ENCODE results near the gene TP53TG3D. TPM values are rescaled to one million over a fixed set of nuclear protein-coding genes. Genes with fewer than 3 reads are reported as not detected.
"Not testable (repeated sequence)": the region's sequence is repeated elsewhere in the genome, so short reads cannot be mapped to it uniquely, and the experiment has no call there.

The TP53TG3D gene, protein sequence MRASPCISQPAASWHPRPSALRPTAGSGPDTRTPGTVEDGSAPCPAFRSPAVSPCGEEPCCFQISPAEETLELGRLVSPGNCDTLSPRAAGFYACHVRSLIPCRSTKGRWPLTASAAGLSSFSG
- total RNA-seq (not detected), polyA plus RNA-seq (0.25 TPM)

DNA sequence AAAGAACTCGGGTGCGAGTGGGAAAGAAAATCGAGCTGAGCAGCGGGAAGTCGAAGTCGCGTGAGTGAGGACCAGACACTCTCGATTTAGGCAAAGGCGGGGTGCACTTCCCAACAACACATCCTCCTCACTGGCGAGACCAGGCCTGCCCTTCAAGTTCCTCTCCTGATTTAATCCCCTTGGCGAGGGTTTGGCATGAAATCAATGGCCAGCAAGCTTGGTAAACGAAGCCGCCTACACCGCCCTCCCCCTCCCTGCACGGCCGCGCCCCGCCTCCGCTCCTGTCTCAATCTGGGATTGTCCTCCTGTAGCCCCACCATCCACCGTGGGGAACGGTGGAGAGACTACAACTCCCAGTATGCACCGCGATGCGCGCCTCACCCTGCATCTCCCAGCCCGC is at the start of gene TP53TG3D:
Gene TP53TG3D (plus strand): TSS at position 301 of the 400 bp plus-strand sequence. CDS start 68 bp downstream, at position 369.
- not testable (repeated sequence) for H3K4me3 ChIP-seq (ENCODE audit: low read depth, low read length)
- 32% methylated on average over 9 of the region's 26 CpGs for WGBS

DNA sequence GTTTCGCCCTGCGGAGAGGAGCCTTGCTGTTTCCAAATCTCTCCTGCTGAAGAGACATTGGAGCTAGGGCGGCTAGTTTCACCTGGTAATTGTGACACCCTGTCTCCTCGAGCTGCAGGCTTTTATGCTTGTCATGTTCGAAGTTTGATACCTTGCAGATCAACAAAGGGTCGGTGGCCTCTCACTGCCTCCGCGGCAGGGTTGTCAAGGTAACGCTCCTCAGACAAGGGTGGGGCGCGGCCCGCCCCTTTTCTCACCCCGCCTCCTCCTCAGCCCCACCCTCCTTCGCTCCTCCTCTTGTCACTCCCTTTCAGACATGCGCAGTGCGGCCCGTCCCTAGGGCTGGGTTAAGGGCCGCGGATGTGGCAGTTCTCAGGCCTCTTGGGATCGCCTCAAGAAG is 421 bp downstream of the TP53TG3D start:
- WGBS, result 27% methylated on average over 8 of the region's 20 CpGs

More for the DNA sequence above, at the start of gene TP53TG3D:
- not testable (repeated sequence) for DNase-seq (ENCODE audit: extremely low spot score); H3K4me1 ChIP-seq (ENCODE audit: insufficient read depth); H3K27ac ChIP-seq (ENCODE audit: low read depth); H3K36me3 ChIP-seq (ENCODE audit: insufficient read depth)

DNA sequence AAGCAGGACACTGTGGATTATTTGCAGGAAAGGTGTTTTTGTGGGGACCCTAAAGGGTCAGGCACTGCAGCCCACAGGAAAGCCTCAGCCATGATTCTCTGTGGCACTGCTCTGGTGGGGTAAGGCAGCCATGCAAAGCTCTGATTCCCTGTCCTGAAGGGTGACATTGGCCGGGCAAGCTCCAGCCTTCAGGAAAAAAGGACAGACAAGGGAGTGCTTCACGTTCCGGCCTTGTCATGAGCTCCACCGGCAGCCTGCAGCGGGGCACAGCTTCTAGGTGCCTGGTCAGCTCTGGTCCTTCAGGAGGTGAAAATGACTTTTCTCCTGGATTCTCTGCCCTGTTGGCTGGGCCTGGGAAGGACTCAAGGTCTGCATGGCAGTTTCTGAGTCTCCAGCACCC is 8.4 kb downstream of the TP53TG3D start:
- H3K4me1 ChIP-seq (ENCODE audit: insufficient read depth); H3K27ac ChIP-seq (ENCODE audit: low read depth); H3K4me3 ChIP-seq (ENCODE audit: low read depth, low read length); DNase-seq (ENCODE audit: extremely low spot score); H3K36me3 ChIP-seq (ENCODE audit: insufficient read depth): not testable (repeated sequence)
- WGBS, result 76% methylated on average over 5 of the region's 5 CpGs

More for the DNA sequence above, 421 bp downstream of the TP53TG3D start:
- not testable (repeated sequence) for H3K27ac ChIP-seq (ENCODE audit: low read depth); H3K4me3 ChIP-seq (ENCODE audit: low read depth, low read length); H3K36me3 ChIP-seq (ENCODE audit: insufficient read depth); H3K4me1 ChIP-seq (ENCODE audit: insufficient read depth); DNase-seq (ENCODE audit: extremely low spot score)

DNA sequence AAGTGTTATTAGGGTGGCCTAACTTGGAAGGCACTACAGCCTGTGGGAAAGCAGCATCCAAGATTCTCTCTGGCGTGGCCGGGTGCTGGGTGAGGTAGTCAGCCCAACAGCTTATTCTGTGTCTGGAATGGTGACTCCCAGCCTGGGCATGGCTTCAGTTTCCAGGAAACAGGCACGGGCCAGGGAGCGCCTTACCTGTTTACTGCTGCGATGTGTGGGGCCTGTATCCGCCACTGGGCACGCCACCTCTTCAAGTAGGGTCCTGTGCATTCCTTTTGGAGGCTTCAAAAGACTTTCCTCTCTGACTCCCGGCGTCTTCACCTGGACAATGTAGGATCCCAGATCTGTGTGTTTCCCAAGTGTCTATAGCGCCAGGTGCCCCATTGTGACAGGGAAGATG is 10.5 kb downstream of the TP53TG3D start:
- H3K4me3 ChIP-seq (ENCODE audit: low read depth, low read length); DNase-seq (ENCODE audit: extremely low spot score); H3K4me1 ChIP-seq (ENCODE audit: insufficient read depth); H3K27ac ChIP-seq (ENCODE audit: low read depth); H3K36me3 ChIP-seq (ENCODE audit: insufficient read depth): not testable (repeated sequence)
- 85% methylated on average over 10 of the region's 10 CpGs for WGBS

DNA sequence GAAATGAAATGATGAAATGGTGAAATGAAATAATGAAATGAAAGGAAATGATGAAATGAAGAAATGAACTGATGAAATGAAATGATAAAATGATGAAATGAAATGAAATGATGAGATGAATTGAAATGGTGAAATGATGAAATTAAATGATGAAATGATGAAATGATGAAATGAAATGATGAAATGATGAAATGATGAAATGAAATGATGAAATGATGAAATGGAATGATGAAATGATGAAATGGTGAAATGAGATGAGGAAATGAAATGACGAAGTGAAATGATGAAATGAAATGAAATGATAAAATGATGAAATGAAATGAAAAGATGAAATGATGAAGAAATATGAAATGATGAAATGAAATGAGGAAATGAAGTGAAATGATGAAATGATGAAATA is 28.8 kb downstream of the TP53TG3D start:
- H3K36me3 ChIP-seq (ENCODE audit: insufficient read depth); H3K4me1 ChIP-seq (ENCODE audit: insufficient read depth); DNase-seq (ENCODE audit: extremely low spot score); H3K4me3 ChIP-seq (ENCODE audit: low read depth, low read length); H3K27ac ChIP-seq (ENCODE audit: low read depth): not testable (repeated sequence)
- 66% methylated on average over 1 of the region's 1 CpG for WGBS

DNA sequence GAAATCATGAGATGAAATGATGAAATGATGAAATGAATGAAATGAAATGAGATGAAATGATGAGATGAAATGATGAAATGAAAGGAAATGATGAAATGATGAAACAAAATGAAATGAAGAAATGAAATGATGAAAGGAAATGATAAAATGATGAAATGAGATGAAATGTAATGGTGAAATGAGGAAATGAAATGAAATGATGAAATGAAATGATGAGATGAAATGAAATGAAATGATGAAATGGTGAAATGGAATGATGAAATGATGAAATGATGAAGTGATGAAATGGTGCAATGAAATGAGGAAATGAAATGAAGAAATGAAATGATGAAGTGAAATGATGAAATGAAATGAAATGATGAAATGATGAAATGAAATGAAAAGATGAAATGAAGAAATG is 29.9 kb downstream of the TP53TG3D start:
- not testable (repeated sequence) for DNase-seq (ENCODE audit: extremely low spot score); H3K4me1 ChIP-seq (ENCODE audit: insufficient read depth); H3K4me3 ChIP-seq (ENCODE audit: low read depth, low read length); H3K36me3 ChIP-seq (ENCODE audit: insufficient read depth); H3K27ac ChIP-seq (ENCODE audit: low read depth)

DNA sequence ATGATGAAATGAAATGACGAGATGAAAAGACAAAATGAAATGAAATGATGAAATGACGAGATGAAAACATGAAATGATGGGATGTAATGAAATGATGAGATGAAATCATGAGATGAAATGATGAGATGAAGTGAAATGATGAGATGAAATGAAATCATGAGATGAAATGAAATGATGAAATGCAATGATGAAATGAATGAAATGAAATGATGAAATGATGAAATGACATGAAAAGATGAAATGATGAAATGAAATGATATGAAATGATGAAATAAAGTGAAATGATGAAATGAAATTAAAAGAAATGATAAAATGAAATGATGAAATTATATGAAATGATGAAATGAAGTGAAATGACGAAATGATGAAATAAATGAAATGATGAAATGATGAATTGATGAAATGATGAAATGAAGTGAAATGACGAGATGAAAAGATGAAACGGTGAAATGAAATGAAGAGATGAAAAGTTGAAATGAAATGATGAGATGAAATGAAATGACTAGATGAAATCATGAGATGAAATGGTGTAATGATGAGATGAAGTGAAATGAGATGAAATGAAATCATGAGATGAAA is 30.9 kb downstream of the TP53TG3D start:
- not testable (repeated sequence) for H3K27ac ChIP-seq (ENCODE audit: low read depth); H3K36me3 ChIP-seq (ENCODE audit: insufficient read depth); H3K4me1 ChIP-seq (ENCODE audit: insufficient read depth); H3K4me3 ChIP-seq (ENCODE audit: low read depth, low read length); DNase-seq (ENCODE audit: extremely low spot score)
- 77% methylated on average over 5 of the region's 5 CpGs for WGBS

DNA sequence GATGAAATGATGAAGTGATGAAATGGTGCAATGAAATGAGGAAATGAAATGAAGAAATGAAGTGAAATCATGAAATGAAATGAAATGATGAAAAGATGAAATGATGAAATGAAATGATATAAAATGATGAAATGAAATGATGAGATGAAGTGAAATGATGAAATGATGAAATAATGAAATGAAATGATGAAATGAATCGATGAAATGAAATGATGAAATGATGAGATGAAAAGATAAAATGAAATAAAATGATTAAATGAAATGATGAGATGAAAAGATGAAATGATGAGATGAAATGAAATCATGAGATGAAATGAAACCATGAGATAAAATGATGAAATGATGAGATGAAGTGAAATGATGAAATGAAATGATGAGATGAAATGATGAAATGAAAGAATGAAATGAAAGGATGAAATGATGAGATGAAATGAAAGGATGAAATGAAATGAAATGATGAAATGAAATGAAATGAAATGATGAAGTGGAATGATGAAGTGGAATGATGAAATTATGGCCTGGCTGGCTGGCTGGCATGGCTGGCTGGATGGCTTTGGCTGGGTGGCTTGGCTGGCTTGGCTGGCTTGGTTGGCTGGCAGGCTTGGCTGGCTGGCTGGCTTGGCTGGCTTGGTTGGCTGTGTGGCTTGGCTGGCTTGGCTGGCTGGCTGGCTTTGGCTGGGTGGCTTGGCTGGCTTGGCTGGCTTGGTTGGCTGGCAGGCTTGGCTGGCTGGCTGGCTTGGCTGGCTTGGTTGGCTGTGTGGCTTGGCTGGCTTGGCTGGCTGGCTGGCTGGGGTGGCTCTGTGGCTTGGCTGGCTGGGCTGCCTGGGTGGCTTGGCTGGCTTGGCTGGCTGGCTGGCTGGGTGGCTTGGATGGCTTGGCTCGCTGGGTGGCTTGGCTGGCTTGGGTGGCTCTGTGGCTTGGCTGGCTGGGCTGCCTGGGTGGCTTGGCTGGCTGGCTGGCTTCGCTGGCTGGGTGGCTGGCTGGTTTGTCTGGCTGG is 32.0 kb downstream of the TP53TG3D start:
- WGBS, result 58% methylated on average over 3 of the region's 3 CpGs
- H3K4me1 ChIP-seq (ENCODE audit: insufficient read depth); H3K4me3 ChIP-seq (ENCODE audit: low read depth, low read length); DNase-seq (ENCODE audit: extremely low spot score); H3K36me3 ChIP-seq (ENCODE audit: insufficient read depth); H3K27ac ChIP-seq (ENCODE audit: low read depth): not testable (repeated sequence)

DNA sequence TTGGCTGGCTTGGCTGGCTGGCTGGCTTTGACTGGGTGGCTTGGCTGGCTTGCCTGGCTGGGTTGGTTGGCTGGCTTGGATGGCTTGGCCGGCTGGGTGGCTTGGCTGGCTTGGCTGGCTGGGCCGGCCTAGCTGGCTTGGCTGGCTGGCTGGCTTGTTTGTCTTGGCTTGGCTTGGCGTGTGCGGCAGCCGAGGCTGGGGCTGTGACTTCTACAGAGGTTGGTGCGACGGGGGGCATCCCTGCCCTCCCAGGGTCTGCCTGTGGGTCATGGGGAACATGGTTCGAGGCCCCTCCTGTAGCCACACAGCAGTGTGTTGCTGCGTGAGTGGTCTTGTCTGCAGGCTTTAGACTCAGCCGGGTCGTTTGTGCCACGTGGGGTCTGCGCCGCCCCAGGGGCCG is 33.1 kb downstream of the TP53TG3D start:
- H3K27ac ChIP-seq (ENCODE audit: low read depth); H3K36me3 ChIP-seq (ENCODE audit: insufficient read depth); H3K4me3 ChIP-seq (ENCODE audit: low read depth, low read length); DNase-seq (ENCODE audit: extremely low spot score); H3K4me1 ChIP-seq (ENCODE audit: insufficient read depth): not testable (repeated sequence)
- 87% methylated on average over 8 of the region's 15 CpGs for WGBS

DNA sequence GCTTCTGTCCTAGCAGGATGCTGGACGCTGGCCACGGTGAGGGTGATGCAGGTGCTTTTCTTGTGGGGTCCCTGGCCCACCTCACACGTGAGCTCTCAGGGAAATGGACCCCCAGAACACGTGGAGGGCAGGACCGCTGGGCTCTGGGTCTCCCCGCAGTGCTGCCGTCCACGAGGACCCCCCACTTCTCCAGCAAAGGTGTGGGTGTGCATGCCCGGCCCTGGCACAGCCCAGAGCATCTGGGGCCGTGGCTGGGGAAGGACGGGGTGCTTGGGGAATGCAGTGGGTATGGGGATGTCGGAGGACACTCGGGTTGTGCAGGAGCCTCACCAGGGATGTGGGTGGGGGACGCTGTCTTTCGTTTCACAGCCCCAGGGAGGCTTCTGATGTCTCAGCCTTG is 34.7 kb downstream of the TP53TG3D start:
- WGBS, result 78% methylated on average over 14 of the region's 15 CpGs
- DNase-seq (ENCODE audit: extremely low spot score); H3K27ac ChIP-seq (ENCODE audit: low read depth); H3K36me3 ChIP-seq (ENCODE audit: insufficient read depth); H3K4me1 ChIP-seq (ENCODE audit: insufficient read depth); H3K4me3 ChIP-seq (ENCODE audit: low read depth, low read length): not testable (repeated sequence)

DNA sequence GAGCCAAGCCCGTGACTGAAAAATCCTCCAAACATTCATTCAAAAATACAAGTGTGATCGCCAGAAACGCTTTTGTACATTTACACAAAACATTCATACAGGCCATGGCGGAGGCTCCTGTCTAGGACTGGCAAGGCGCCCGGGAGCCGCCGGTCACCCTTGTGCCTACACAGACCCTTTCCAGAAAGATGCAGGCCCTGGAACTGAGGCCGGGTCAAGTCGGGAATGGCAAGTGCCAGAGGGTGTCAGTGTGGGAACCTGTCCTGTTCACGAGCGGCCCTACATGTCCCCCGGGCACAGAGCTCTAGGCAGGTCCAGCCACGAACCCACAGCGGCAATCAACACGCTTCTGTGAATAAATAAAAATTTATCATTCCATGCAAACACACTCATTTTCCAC is 36.1 kb downstream of the TP53TG3D start:
- not testable (repeated sequence) for DNase-seq (ENCODE audit: extremely low spot score); H3K4me1 ChIP-seq (ENCODE audit: insufficient read depth); H3K27ac ChIP-seq (ENCODE audit: low read depth); H3K36me3 ChIP-seq (ENCODE audit: insufficient read depth); H3K4me3 ChIP-seq (ENCODE audit: low read depth, low read length)
- WGBS, result 92% methylated on average over 7 of the region's 16 CpGs

DNA sequence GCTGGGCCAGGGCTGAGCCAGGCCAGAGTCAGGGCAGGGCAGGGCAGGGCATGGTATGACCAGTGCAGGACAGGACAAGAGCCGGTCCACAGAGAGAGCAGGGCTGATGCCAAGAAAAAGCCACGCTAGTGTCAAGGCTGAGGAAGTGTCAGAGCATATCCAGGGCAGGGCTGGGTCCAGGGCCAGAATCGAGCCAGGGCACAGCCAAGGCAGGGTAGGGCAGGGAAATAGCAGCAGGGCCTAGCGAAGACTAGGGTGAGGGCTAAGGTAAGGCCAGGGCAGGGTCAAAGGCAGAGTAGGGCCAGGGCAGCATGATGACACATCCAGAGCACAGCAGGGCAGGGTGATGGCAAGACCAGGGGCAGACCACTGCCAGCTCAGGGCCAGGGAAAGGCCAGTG is 49.7 kb downstream of the TP53TG3D start:
- H3K4me3 ChIP-seq (ENCODE audit: low read depth, low read length); H3K36me3 ChIP-seq (ENCODE audit: insufficient read depth); H3K27ac ChIP-seq (ENCODE audit: low read depth); DNase-seq (ENCODE audit: extremely low spot score); H3K4me1 ChIP-seq (ENCODE audit: insufficient read depth): not testable (repeated sequence)
- no CpG with 5 or more reads among the region's 4 CpGs for WGBS

Data from urinary bladder (tissue), 4 donors.